Epithelial cell of proximal tubule (primary cell): ENCODE measurements around the gene GGA2. TPM values are rescaled to one million over a fixed set of nuclear protein-coding genes. Genes with fewer than 3 reads are reported as not detected.
A peak's percentile ranks its signal among the peaks of the same experiment; 100 is the strongest.

Source experiments
- DNase-seq: peaks from one replicate; pipeline ENCODE4 v3.0.0-alpha.2; 2011; ENCODE audit warnings: low read depth
- H3K4me3 ChIP-seq: 2 replicates; pipeline ENCODE4 v1.5.1; 2011; ENCODE audit warnings: low read depth, mild to moderate bottlenecking, low read length
- CTCF ChIP-seq: conservative IDR thresholded peaks from 2 replicates; pipeline ENCODE4 v1.5.1; 2012; ENCODE audit warnings: low read depth, mild to moderate bottlenecking, low read length
- total RNA-seq: library from RNA; depleted of rRNA; stranded (reverse); fragments of >200 nt; gene quantifications from 2 replicates; pipeline ENCODE4 v1.2.3, GENCODE V29; 2015

The GGA2 gene, protein sequence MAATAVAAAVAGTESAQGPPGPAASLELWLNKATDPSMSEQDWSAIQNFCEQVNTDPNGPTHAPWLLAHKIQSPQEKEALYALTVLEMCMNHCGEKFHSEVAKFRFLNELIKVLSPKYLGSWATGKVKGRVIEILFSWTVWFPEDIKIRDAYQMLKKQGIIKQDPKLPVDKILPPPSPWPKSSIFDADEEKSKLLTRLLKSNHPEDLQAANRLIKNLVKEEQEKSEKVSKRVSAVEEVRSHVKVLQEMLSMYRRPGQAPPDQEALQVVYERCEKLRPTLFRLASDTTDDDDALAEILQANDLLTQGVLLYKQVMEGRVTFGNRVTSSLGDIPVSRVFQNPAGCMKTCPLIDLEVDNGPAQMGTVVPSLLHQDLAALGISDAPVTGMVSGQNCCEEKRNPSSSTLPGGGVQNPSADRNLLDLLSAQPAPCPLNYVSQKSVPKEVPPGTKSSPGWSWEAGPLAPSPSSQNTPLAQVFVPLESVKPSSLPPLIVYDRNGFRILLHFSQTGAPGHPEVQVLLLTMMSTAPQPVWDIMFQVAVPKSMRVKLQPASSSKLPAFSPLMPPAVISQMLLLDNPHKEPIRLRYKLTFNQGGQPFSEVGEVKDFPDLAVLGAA
- total RNA-seq: 30.8 and 39.3 TPM in 2 replicates

DNA sequence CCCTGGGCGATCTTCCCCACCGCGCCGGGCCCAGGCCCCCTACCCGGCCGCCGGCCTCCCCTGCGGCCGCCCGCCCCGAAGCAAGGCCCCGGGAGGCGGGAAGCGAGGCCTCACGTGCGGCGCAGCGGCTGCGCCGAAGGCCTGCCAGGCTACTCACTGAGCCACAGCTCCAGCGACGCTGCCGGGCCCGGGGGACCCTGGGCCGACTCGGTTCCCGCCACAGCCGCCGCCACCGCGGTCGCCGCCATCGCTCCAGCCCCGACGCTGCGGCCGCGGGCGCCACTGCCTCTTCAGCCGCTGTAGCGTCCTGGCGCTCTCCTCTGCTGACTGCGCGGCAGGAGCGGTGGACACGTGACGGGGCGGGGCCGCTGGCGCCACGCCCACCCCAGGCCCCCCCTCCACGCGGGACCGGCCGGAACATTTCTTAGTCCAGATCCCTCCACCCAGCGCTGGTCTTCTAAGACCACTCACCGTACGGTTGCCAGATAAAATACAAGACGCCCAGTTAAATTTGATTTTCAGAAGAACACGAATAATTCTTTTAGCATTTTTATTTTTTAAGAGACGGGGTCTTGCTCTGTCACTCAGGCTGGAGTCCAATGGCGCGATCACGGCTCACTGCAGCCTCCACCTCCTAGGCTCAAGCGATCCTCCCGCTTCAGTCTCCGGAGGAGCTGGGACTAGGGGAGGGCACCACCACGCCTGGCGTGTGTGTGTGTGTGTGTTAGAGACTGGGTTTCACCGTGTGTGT is at the start of gene GGA2:
GGA2 (minus strand) TSS at position 331 of the 751 bp plus-strand sequence; CDS start at position 248, 83 bp downstream.
- no peak for TF ChIP-seq CTCF
- H3K4me3 ChIP-seq: peak within 1 kb of the TSS; percentile 71
- no peak for DNase-seq

GRCh38 chr16:23557779-23558702 is 47.7 kb upstream of the GGA2 start:
- H3K4me3 ChIP-seq: peak overlapping the region; percentile 94
- no peak for DNase-seq
- no peak for TF ChIP-seq CTCF

GRCh38 chr16:23556881-23557778 is 46.8 kb upstream of the GGA2 start, which contains the start of the genes EARS2 and UBFD1:
EARS2 (minus strand) TSS chr16:23557350; CDS start chr16:23557343, 7 bp downstream.
UBFD1 (plus strand) TSS chr16:23557727; CDS start chr16:23557743, 16 bp downstream.
- TF ChIP-seq CTCF: peak; percentile 91
- peak; percentile 74 for DNase-seq
- peak within 1 kb of the TSS; percentile 94 for H3K4me3 ChIP-seq

GRCh38 chr16:23554536-23554935 is 44.2 kb upstream of the GGA2 start:
- H3K4me3 ChIP-seq: no peak overlapping the region
- DNase-seq: no peak
- no peak for TF ChIP-seq CTCF

DNA sequence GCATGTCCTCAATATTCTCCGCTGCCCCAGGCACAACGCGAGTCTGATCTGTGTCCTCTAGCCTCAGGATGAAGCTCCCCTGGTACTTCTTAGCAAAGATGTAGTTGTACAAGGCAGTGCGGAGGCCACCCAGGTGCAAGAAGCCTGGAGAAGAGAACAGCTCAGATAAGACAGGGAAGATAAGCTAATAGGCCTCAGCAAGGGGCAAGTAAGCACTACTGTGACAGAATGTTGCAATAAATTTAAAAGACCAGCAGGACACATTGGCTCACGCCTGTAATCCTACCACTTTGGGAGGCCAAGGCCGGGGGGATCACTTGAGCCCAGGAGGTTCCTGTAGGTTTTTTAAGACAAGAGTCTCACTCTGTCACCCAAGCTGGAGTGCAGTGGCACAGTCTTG is 41.9 kb upstream of the GGA2 start:
- DNase-seq: no peak
- H3K4me3 ChIP-seq: no peak overlapping the region
- TF ChIP-seq CTCF: no peak
